Suprapubic skin (tissue), 4 donors: ENCODE results near the gene C1QL4. TPM values are rescaled to one million over a fixed set of nuclear protein-coding genes. Genes with fewer than 3 reads are reported as not detected.

Experiments used
- DNase-seq, 2 donors: peaks; one replicate each; pipeline ENCODE4 v3.0.0-alpha.2; 2019; ENCODE audit warnings: low spot score in 2 of 2
- H3K27ac ChIP-seq: fragments of 200-600 bp; sonication (generic); one replicate; pipeline ENCODE4 v1.5.1; 2019
- H3K27me3 ChIP-seq: fragments of 200-600 bp; sonication (generic); one replicate; pipeline ENCODE4 v1.5.1; 2019
- H3K36me3 ChIP-seq: fragments of 200-600 bp; sonication (generic); one replicate; pipeline ENCODE4 v1.5.1; 2019
- H3K4me1 ChIP-seq: fragments of 200-600 bp; sonication (generic); one replicate; pipeline ENCODE4 v1.5.1; 2019
- H3K4me3 ChIP-seq: fragments of 200-600 bp; sonication (generic); one replicate; pipeline ENCODE4 v1.5.1; 2019; ENCODE audit warnings: mild to moderate bottlenecking
- H3K9me3 ChIP-seq: fragments of 200-600 bp; sonication (generic); one replicate; pipeline ENCODE4 v1.5.1; 2019
- EP300 ChIP-seq: sonication (generic); formaldehyde crosslinking; IDR thresholded peaks from one replicate; pipeline ENCODE4 v1.6.1; 2017; ENCODE audit warnings: antibody characterized with exemption
- POLR2A ChIP-seq, 2 donors: fragments of 450-650 bp; IDR thresholded peaks; one replicate each; pipeline ENCODE4 v1.6.1; 2017; ENCODE audit warnings: antibody characterized with exemption in 2 of 2, mild to moderate bottlenecking in 2 of 2, moderate library complexity in 2 of 2
- POLR2AphosphoS5 ChIP-seq, 3 donors: sonication (generic); formaldehyde crosslinking; IDR thresholded peaks; one replicate each; pipeline ENCODE4 v1.6.1; 2017; ENCODE audit warnings: antibody characterized with exemption in 3 of 3
- WGBS: methylation state at CpG from one replicate; pipeline ENCODE4 v1.1.5; 2018; 5-methylcytosine and 5-hydroxymethylcytosine counted together
- total RNA-seq, 4 donors: library from RNA; depleted of rRNA; stranded (reverse); fragments of >200 nt; gene quantifications; one replicate each; pipeline ENCODE4 v1.1.0, GENCODE V29; 2016
- TF ChIP-seq, protein P1 (sequence below), 2 donors: fragments of 200-600 bp in 1 of 2; fragments of 450-650 bp in 1 of 2; sonication (generic) in 1 of 2; IDR thresholded peaks; one replicate each; pipeline ENCODE4 v1.5.1; 2016 to 2019; ENCODE audit warnings: antibody characterized with exemption in 2 of 2, mild to moderate bottlenecking in 1 of 2, moderate library complexity in 1 of 2

The C1QL4 gene
- total RNA-seq, 4 donors from 2014 or later = 0.73 to 1.2 (median 1.1) TPM; not detected in 1

DNA sequence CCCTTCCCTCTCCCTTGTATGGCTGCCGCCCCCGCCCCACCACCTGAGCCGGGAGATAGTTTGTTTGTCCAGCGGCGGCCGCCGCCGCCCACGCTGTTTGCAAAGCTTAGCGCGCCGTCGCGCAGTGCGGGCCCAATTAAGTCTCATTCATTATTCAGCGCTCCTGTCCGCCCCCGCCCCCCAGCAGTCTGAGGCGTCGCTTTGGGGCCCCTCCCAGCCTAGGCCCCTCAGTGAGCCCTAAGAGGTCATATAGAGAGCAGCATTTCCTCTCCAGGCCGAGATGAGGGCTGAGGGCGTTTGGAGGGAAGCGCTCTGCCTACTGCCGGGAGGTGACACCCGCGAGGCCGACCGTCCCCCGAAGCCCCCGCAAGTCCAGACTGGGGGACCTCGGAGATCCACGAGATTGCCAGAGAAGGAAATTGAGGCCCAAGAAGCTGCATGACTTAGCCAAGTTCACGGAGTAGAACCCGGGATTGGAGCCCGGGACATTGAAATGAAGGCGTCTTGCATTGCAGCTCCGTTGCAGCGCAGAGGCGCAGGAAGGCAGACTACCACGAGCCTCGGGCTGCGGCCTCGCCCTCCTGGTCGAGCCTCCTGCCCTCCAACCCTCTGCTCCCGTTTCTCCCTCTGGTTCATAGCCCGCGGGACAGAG is 9.8 kb upstream of the C1QL4 start, which contains the start of gene DNAJC22:
TSS of gene DNAJC22 (plus strand) at position 230 of the 652 bp plus-strand sequence. CDS start 1,985 bp downstream, outside the sequence.
- H3K36me3 ChIP-seq = no peaks in the 10 kb centered on the region
- 0% methylated on average over 15 of the region's 47 CpGs for WGBS
- H3K4me1 ChIP-seq = peaks cover 53% of the 10 kb centered on the region
- peaks cover 76% of the 10 kb centered on the region for H3K27me3 ChIP-seq
- TF ChIP-seq POLR2AphosphoS5 (IDR thresholded peaks at IDR 0.05) (no peak), POLR2A (IDR thresholded peaks at IDR 0.05) (no peak), EP300 (no peak)
- TF ChIP-seq, protein P1, sequence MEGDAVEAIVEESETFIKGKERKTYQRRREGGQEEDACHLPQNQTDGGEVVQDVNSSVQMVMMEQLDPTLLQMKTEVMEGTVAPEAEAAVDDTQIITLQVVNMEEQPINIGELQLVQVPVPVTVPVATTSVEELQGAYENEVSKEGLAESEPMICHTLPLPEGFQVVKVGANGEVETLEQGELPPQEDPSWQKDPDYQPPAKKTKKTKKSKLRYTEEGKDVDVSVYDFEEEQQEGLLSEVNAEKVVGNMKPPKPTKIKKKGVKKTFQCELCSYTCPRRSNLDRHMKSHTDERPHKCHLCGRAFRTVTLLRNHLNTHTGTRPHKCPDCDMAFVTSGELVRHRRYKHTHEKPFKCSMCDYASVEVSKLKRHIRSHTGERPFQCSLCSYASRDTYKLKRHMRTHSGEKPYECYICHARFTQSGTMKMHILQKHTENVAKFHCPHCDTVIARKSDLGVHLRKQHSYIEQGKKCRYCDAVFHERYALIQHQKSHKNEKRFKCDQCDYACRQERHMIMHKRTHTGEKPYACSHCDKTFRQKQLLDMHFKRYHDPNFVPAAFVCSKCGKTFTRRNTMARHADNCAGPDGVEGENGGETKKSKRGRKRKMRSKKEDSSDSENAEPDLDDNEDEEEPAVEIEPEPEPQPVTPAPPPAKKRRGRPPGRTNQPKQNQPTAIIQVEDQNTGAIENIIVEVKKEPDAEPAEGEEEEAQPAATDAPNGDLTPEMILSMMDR (IDR thresholded peaks at IDR 0.05) = no peak
- peak within 1 kb of the TSS; percentile 51 for H3K4me3 ChIP-seq
- peak in 1 of 2 donors; percentile 62 for DNase-seq
- H3K27ac ChIP-seq = no peak within 1 kb of the TSS
- no peaks in the 10 kb centered on the region for H3K9me3 ChIP-seq

DNA sequence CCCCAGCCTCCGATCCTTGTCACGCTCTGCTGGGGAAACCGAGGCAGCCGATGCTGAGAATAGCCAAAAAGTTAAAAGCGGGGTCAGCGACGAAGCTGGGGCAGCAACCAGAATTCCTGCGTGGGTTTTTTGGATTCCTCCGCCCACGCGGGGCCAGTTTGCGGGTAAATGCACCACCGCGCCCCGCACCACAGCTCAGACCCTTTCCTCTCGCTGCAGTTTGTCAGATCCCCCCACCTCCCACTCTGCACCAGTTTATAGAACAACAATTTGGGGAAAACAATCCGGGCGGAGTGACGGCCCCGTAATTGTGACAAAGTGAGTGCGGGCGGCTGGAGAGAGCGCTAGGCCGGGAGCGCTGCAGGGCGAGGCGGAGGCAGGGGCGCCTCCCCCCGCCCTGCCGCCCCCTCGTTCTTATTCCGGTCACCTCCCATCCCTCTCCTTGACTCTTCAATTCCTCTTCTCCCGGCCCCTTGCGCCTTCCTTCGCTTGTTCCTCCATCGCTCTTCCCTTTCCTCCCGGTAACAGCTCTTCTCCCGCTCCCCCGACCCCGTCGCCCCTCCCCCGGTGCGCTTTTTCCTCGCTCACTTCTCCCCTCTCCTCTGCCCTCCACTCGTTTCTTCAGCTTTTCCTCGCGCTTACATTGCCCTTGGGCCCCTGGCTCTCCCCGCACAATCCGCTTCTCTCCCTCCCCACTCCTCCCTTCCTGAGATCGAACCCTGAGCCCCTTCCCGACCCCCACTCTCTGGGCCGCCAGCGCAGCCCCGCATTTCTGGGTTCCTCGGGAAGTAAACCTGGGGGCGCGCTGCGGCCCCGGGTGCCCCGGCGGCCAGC is 9.1 kb upstream of the C1QL4 start:
- DNase-seq = peak; percentile 64 to 74
- peaks cover 70% of the 10 kb centered on the region for H3K27me3 ChIP-seq

DNA sequence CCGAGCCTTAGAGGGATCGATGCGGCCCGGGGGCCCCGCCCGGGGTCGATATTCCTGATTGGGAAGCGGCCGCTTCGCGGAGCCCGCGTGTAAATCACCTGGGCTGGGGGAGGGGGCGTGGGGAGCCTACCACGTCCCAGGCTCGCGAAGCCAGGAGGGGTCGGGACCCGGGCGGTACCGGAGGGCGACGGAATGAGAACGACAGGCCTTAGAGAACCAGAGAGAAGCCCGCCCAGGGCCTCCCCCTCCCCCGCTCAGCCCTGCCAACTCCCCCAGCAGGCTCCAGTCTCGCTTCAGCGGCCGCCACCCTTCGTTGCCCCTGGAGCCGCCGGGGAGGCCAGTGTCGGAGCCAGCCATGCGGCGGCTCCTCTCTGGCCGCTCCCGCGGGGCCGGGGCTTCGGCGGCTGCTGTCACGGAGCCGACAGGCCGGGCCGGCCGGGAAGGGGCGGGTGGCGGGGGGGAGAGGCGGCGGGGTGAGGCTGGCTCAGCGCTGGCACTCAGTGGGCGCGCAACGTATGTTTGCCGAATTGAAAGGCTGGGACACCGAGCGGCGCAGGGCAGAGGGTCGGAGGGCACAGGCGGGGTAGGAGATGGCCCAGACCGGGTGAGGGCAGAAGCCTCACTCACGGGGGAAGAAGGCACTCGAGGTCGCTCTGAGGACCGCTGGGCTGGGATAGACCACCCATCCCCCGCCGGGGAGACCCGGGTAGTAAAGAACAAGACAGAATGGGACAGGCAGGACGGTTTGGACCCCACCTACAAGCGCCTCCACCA is 8.2 kb upstream of the C1QL4 start:
- Histone ChIP-seq H3K4me3 (peak overlapping the region; percentile 51), H3K27ac (no peak overlapping the region), H3K9me3 (no peaks in the 10 kb centered on the region), H3K36me3 (no peaks in the 10 kb centered on the region), H3K4me1 (peaks cover 53% of the 10 kb centered on the region), H3K27me3 (peaks cover 69% of the 10 kb centered on the region)
- DNase-seq = no peak
- TF ChIP-seq POLR2A (IDR thresholded peaks at IDR 0.05) (no peak), POLR2AphosphoS5 (IDR thresholded peaks at IDR 0.05) (no peak), EP300 (no peak)
- TF ChIP-seq, protein P1 (IDR thresholded peaks at IDR 0.05) = no peak
- 1% methylated on average over 12 of the region's 70 CpGs for WGBS

More for the DNA sequence above, 9.1 kb upstream of the C1QL4 start:
- no peak overlapping the region for H3K27ac ChIP-seq
- TF ChIP-seq, protein P1 (IDR thresholded peaks at IDR 0.05) = no peak
- TF ChIP-seq POLR2A (IDR thresholded peaks at IDR 0.05) = no peak
- no peak for TF ChIP-seq POLR2AphosphoS5 (IDR thresholded peaks at IDR 0.05)
- no peak for TF ChIP-seq EP300
- 1% methylated on average over 56 of the region's 61 CpGs for WGBS
- H3K4me1 ChIP-seq = peaks cover 53% of the 10 kb centered on the region
- H3K9me3 ChIP-seq = no peaks in the 10 kb centered on the region
- peak overlapping the region; percentile 51 for H3K4me3 ChIP-seq
- H3K36me3 ChIP-seq = no peaks in the 10 kb centered on the region

DNA sequence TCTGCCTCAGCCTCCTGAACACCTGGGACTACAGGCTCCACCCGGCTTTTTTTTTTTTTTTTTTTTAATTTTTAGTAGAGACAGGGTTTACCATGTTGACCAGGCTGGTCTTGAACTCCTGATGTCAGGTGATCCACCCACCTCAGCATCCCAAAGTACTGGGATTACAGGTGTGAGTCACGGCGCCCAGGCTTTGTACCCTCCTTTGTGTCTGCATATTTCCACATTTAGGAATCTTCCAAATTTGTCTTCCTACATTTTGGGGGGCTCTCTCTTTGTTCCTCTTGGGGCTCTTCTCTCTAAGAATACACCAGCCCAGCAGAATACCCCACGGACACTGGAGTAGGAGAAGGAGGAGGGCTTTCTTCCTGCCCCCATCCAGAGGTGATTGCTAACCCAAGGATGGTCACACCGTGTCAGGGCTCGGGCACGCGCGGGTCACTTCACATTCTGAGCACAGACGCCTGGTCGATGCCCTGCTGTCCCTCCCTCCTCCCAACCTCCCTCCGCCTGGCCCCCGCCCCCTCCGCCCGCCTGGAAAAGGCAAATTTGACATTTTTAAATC is 7.6 kb upstream of the C1QL4 start:
- DNase-seq = peak; percentile 57 to 58
- H3K27ac ChIP-seq = no peak overlapping the region
- H3K27me3 ChIP-seq = peaks cover 68% of the 10 kb centered on the region
- no peaks in the 10 kb centered on the region for H3K9me3 ChIP-seq
- H3K4me3 ChIP-seq = peak overlapping the region; percentile 51
- WGBS = 41% methylated on average over 15 of the region's 15 CpGs
- no peaks in the 10 kb centered on the region for H3K36me3 ChIP-seq
- TF ChIP-seq, protein P1 (IDR thresholded peaks at IDR 0.05) = no peak
- TF ChIP-seq POLR2A (IDR thresholded peaks at IDR 0.05) (no peak), POLR2AphosphoS5 (IDR thresholded peaks at IDR 0.05) (no peak), EP300 (no peak)
- peaks cover 53% of the 10 kb centered on the region for H3K4me1 ChIP-seq
